ENCODE data around the gene NOL9. TPM values are rescaled to one million over a fixed set of nuclear protein-coding genes. Genes with fewer than 3 reads are reported as not detected.

Gene NOL9
- polyA plus RNA-seq, 1 of the 3 experiments (the other 2 are of a cell fraction): 7.1 TPM

DNA sequence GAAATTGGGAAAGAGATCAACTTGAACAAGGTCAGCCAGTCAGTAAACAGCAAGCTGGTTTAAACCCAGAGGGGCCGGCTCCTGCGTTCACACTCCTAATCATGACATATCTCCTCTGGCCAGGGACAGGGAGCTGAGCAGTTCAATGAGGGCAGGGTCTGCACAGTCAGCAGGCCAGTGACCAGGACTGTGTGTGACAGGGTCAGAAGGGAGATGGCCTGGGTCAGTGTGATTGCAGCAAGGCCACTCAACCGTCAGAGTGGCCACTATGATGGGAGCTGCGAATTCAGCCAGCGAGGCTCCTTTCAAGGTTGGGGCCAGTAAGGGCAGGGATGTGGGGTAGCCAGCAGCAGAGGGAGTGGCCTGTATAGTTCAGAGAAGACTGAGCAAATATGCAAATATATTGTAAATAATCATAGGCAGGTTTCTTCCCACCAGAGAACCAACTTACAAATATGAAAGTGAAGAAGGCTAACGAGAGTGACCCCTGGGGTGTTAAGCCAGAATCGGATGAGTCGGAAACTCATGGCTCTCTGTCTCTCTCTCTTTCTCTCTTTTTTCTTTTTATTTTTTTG, 20.0 kb downstream of the NOL9 start:
- Histone ChIP-seq H3K4me2 (no peak overlapping the region), H2AFZ (ENCODE audit: low read depth) (no peak overlapping the region), H3K27me3 (ENCODE audit: insufficient read depth) (no peaks in the 10 kb centered on the region), H3K79me2 (ENCODE audit: insufficient read depth) (peaks cover 23% of the 10 kb centered on the region), H3F3A (replicated peaks; ENCODE audit: insufficient read depth) (no peaks in the 10 kb centered on the region), H3K9me3 (no peaks in the 10 kb centered on the region), H3K4me1 (ENCODE audit: control insufficient read depth in 1 of 2, insufficient read depth in 2 of 2, low read depth in 1 of 2, low read length in 1 of 2) (no peaks in the 10 kb centered on the region), H4K20me1 (ENCODE audit: insufficient read depth) (no peaks in the 10 kb centered on the region), H3K9me2 (no peaks in the 10 kb centered on the region), H3K4me3 (ENCODE audit: low read depth in 2 of 2, low read length in 1 of 2) (no peak overlapping the region), H3K9ac (no peak overlapping the region), H3K36me3 (replicated peaks in 1 of 2; ENCODE audit: control insufficient read depth in 1 of 2, insufficient read depth in 2 of 2, low read length in 1 of 2) (peaks cover 36 to 42% of the 10 kb centered on the region in 2 experiments), H3K27ac (ENCODE audit: low read depth in 2 of 2, low read length in 1 of 2) (no peak overlapping the region)
- WGBS (ENCODE audit: low lambda C conversion rate): 96% methylated on average over 8 of the region's 8 CpGs
- CTCF ChIA-PET: interaction anchor here (1.7 to 23.4 kb wide), 4 partner anchors 11 to 58 kb away, joined by 4 to 439 read pairs (median 20); partner anchors contain the start of genes NOL9, PLEKHG5 and TAS1R1
- TF ChIP-seq, protein P1, sequence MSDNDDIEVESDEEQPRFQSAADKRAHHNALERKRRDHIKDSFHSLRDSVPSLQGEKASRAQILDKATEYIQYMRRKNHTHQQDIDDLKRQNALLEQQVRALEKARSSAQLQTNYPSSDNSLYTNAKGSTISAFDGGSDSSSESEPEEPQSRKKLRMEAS (IDR thresholded peaks at IDR 0.05; ENCODE audit: low read depth): no peak
- no peak for TF ChIP-seq YY1 (IDR thresholded peaks at IDR 0.05; ENCODE audit: low read depth)
- no peak for TF ChIP-seq RXRA (IDR thresholded peaks at IDR 0.05; ENCODE audit: borderline replicate concordance, low read depth)
- TF ChIP-seq, protein P2, sequence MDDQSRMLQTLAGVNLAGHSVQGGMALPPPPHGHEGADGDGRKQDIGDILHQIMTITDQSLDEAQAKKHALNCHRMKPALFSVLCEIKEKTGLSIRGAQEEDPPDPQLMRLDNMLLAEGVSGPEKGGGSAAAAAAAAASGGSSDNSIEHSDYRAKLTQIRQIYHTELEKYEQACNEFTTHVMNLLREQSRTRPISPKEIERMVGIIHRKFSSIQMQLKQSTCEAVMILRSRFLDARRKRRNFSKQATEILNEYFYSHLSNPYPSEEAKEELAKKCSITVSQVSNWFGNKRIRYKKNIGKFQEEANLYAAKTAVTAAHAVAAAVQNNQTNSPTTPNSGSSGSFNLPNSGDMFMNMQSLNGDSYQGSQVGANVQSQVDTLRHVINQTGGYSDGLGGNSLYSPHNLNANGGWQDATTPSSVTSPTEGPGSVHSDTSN (IDR thresholded peaks at IDR 0.05): no peak
- POLR2A ChIA-PET: no interaction called here
- DNase-seq: no peak

DNA sequence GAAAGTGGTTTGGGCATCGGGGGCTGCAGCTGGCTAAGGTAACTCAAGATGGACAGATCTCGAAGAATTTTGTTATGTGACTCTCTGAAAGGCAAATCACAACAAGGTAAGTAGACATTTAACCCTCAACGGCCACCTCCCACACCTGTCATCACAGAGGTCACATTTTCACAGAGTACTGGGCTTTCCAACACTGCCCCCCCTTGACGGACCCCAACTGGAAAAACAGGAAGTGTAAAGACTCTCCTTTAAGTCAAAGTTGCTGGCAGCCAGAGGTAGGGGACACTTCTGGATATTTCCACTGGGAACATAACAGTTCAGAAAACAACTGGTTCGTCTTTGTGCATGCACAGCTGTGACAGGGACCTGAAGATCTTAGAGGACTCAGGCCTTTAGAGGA, 22.3 kb downstream of the NOL9 start:
- TF ChIP-seq FOSL2 (IDR thresholded peaks at IDR 0.05; ENCODE audit: borderline replicate concordance, low read depth): no peak
- no peak for TF ChIP-seq ELF1 (IDR thresholded peaks at IDR 0.05)
- TF ChIP-seq MXI1 (IDR thresholded peaks at IDR 0.05; ENCODE audit: low read depth, low read length): no peak
- no peak for TF ChIP-seq TCF12 (IDR thresholded peaks at IDR 0.05)
- TF ChIP-seq, protein P3, sequence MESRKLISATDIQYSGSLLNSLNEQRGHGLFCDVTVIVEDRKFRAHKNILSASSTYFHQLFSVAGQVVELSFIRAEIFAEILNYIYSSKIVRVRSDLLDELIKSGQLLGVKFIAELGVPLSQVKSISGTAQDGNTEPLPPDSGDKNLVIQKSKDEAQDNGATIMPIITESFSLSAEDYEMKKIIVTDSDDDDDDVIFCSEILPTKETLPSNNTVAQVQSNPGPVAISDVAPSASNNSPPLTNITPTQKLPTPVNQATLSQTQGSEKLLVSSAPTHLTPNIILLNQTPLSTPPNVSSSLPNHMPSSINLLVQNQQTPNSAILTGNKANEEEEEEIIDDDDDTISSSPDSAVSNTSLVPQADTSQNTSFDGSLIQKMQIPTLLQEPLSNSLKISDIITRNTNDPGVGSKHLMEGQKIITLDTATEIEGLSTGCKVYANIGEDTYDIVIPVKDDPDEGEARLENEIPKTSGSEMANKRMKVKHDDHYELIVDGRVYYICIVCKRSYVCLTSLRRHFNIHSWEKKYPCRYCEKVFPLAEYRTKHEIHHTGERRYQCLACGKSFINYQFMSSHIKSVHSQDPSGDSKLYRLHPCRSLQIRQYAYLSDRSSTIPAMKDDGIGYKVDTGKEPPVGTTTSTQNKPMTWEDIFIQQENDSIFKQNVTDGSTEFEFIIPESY (IDR thresholded peaks at IDR 0.05; ENCODE audit: borderline replicate concordance, low read depth): no peak
- no peak for TF ChIP-seq FOXM1 (IDR thresholded peaks at IDR 0.05; ENCODE audit: low read depth)
- TF ChIP-seq, protein P4, sequence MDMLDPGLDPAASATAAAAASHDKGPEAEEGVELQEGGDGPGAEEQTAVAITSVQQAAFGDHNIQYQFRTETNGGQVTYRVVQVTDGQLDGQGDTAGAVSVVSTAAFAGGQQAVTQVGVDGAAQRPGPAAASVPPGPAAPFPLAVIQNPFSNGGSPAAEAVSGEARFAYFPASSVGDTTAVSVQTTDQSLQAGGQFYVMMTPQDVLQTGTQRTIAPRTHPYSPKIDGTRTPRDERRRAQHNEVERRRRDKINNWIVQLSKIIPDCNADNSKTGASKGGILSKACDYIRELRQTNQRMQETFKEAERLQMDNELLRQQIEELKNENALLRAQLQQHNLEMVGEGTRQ (IDR thresholded peaks at IDR 0.05; ENCODE audit: borderline replicate concordance, low read depth, low read length): no peak
- TF ChIP-seq, protein P1 (IDR thresholded peaks at IDR 0.05; ENCODE audit: low read depth): no peak
- TF ChIP-seq, protein P5, sequence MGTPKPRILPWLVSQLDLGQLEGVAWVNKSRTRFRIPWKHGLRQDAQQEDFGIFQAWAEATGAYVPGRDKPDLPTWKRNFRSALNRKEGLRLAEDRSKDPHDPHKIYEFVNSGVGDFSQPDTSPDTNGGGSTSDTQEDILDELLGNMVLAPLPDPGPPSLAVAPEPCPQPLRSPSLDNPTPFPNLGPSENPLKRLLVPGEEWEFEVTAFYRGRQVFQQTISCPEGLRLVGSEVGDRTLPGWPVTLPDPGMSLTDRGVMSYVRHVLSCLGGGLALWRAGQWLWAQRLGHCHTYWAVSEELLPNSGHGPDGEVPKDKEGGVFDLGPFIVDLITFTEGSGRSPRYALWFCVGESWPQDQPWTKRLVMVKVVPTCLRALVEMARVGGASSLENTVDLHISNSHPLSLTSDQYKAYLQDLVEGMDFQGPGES (IDR thresholded peaks at IDR 0.05; ENCODE audit: low read depth, low read length): no peak
- TF ChIP-seq, protein P6, sequence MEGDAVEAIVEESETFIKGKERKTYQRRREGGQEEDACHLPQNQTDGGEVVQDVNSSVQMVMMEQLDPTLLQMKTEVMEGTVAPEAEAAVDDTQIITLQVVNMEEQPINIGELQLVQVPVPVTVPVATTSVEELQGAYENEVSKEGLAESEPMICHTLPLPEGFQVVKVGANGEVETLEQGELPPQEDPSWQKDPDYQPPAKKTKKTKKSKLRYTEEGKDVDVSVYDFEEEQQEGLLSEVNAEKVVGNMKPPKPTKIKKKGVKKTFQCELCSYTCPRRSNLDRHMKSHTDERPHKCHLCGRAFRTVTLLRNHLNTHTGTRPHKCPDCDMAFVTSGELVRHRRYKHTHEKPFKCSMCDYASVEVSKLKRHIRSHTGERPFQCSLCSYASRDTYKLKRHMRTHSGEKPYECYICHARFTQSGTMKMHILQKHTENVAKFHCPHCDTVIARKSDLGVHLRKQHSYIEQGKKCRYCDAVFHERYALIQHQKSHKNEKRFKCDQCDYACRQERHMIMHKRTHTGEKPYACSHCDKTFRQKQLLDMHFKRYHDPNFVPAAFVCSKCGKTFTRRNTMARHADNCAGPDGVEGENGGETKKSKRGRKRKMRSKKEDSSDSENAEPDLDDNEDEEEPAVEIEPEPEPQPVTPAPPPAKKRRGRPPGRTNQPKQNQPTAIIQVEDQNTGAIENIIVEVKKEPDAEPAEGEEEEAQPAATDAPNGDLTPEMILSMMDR (IDR thresholded peaks at IDR 0.05): no peak
- H3K9ac ChIP-seq: no peak overlapping the region
- no peaks in the 10 kb centered on the region for H3K9me3 ChIP-seq
- H3K27ac ChIP-seq (ENCODE audit: low read depth in 2 of 2, low read length in 1 of 2): no peak overlapping the region
- no peak overlapping the region for H2AFZ ChIP-seq (ENCODE audit: low read depth)
- POLR2A ChIA-PET: no interaction called here
- H3K36me3 ChIP-seq (replicated peaks in 1 of 2; ENCODE audit: control insufficient read depth in 1 of 2, insufficient read depth in 2 of 2, low read length in 1 of 2): peaks cover 32 to 47% of the 10 kb centered on the region in 2 experiments
- no peaks in the 10 kb centered on the region for H3K9me2 ChIP-seq
- H3K4me1 ChIP-seq (ENCODE audit: control insufficient read depth in 1 of 2, insufficient read depth in 2 of 2, low read depth in 1 of 2, low read length in 1 of 2): no peaks in the 10 kb centered on the region
- H3K4me3 ChIP-seq (ENCODE audit: low read depth in 2 of 2, low read length in 1 of 2): no peak overlapping the region
- H4K20me1 ChIP-seq (ENCODE audit: insufficient read depth): no peaks in the 10 kb centered on the region
- CTCF ChIA-PET: interaction anchor here (0.5 to 23.4 kb wide), 4 partner anchors 9 to 1259 kb away, joined by 4 to 439 read pairs (median 4); partner anchors contain the start of genes NOL9 and PLEKHG5
- no peaks in the 10 kb centered on the region for H3K27me3 ChIP-seq (ENCODE audit: insufficient read depth)
- 90% methylated on average over 5 of the region's 5 CpGs for WGBS (ENCODE audit: low lambda C conversion rate)
- H3K4me2 ChIP-seq: no peak overlapping the region
- H3K79me2 ChIP-seq (ENCODE audit: insufficient read depth): peaks cover 10% of the 10 kb centered on the region
- no peak for DNase-seq
- H3F3A ChIP-seq (replicated peaks; ENCODE audit: insufficient read depth): no peaks in the 10 kb centered on the region
